C4-2B (cell line): ENCODE results near the gene CTNNB1.

Experiments used
- ZFX ChIP-seq: fragments of 450-650 bp; IDR thresholded peaks from 2 replicates; pipeline ENCODE4 v1.6.1; 2017
- TF ChIP-seq, protein P1 (sequence below): fragments of 450-650 bp; conservative IDR thresholded peaks from 2 replicates; pipeline ENCODE4 v1.5.1; 2017; ENCODE audit warnings: mild to moderate bottlenecking

DNA sequence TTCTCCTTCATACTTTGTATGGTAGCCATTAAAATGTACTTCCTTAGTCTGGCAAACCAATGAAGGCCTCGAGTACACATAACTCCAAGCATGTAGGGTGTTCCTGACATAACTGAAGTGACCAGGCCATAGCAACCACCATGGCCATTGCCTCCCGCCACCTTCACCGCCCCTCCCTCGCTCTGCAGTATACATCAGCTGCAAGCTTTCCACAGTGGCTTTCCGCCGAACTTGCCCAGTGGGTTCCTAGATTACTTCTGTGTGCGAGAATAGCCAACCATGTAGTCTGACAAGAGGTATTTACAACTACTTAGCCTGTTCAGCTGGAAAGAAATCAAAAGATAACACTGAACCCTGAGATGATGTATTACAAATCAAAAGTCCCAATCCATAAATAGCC lies 3.4 kb upstream of the CTNNB1 start:
- TF ChIP-seq, protein P1, sequence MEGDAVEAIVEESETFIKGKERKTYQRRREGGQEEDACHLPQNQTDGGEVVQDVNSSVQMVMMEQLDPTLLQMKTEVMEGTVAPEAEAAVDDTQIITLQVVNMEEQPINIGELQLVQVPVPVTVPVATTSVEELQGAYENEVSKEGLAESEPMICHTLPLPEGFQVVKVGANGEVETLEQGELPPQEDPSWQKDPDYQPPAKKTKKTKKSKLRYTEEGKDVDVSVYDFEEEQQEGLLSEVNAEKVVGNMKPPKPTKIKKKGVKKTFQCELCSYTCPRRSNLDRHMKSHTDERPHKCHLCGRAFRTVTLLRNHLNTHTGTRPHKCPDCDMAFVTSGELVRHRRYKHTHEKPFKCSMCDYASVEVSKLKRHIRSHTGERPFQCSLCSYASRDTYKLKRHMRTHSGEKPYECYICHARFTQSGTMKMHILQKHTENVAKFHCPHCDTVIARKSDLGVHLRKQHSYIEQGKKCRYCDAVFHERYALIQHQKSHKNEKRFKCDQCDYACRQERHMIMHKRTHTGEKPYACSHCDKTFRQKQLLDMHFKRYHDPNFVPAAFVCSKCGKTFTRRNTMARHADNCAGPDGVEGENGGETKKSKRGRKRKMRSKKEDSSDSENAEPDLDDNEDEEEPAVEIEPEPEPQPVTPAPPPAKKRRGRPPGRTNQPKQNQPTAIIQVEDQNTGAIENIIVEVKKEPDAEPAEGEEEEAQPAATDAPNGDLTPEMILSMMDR: no peak
- TF ChIP-seq ZFX: no peak
